Progenitor cell of endocrine pancreas (in vitro differentiated cells): ENCODE measurements around the gene CCDC9B. TPM values are rescaled to one million over a fixed set of nuclear protein-coding genes. Genes with fewer than 3 reads are reported as not detected.
A peak's percentile ranks its signal among the peaks of the same experiment; 100 is the strongest.

Experiments used
- DNase-seq: peaks from one replicate; pipeline ENCODE4 v3.0.0; 2021; ENCODE audit warnings: low spot score; ENCODE audit not compliant: unreplicated experiment
- H3K27ac Mint-ChIP-seq: 2 replicates; pipeline ENCODE4 v1.8.0; 2021; ENCODE audit warnings: mild to moderate bottlenecking, moderate library complexity, mixed read lengths
- H3K27me3 Mint-ChIP-seq: 2 replicates; pipeline ENCODE4 v1.8.0; 2021; ENCODE audit warnings: mixed read lengths
- H3K36me3 Mint-ChIP-seq: 2 replicates; pipeline ENCODE4 v1.8.0; 2022; ENCODE audit warnings: mixed read lengths; ENCODE audit not compliant: insufficient read depth
- H3K4me1 Mint-ChIP-seq: 2 replicates; pipeline ENCODE4 v1.8.0; 2021; ENCODE audit warnings: low read depth, mixed read lengths
- H3K4me3 Mint-ChIP-seq: 2 replicates; pipeline ENCODE4 v1.8.0; 2021; ENCODE audit warnings: low read depth, mild to moderate bottlenecking, moderate library complexity, mixed read lengths
- H3K9me3 Mint-ChIP-seq: 2 replicates; pipeline ENCODE4 v1.8.0; 2021; ENCODE audit warnings: low read depth, mixed read lengths
- total RNA-seq: library from RNA; stranded (reverse); gene quantifications from 2 replicates; pipeline ENCODE4 v1.2.1, GENCODE V29; 2021
- TF ChIP-seq, protein P1 (sequence below): fragments of 200-600 bp; sonication (generic); IDR thresholded peaks from one replicate; pipeline ENCODE4 v1.5.0; 2021; ENCODE audit warnings: antibody characterized with exemption, mild to moderate bottlenecking; ENCODE audit not compliant: unreplicated experiment

CCDC9B gene
- total RNA-seq, 1 donor from 2014 or later, result 0.07 TPM

DNA sequence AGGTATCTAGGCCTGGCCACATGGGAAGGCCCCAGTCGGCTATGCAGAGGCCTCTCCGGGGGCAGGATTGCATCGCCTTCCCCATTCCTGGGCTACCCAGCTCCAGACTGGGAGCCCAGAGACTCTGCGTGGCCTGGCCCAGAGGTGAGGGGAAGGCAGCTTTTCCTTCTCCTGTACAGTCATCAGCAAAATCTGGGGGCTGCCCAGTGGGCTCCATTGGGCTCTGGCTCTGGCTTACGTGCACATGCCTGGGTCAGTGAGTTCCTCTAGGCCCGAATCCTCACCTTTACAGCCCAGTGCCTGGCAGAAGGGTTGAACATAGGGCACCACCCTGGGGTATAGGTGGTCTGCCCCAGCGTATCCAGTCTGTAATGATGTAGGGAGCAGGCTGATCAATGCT, 53.9 kb downstream of the CCDC9B start:
- H3K4me3 Mint-ChIP-seq, result no peak overlapping the region
- H3K4me1 Mint-ChIP-seq, result peaks cover 1% of the 10 kb centered on the region
- no peak overlapping the region for H3K27ac Mint-ChIP-seq
- TF ChIP-seq, protein P1, sequence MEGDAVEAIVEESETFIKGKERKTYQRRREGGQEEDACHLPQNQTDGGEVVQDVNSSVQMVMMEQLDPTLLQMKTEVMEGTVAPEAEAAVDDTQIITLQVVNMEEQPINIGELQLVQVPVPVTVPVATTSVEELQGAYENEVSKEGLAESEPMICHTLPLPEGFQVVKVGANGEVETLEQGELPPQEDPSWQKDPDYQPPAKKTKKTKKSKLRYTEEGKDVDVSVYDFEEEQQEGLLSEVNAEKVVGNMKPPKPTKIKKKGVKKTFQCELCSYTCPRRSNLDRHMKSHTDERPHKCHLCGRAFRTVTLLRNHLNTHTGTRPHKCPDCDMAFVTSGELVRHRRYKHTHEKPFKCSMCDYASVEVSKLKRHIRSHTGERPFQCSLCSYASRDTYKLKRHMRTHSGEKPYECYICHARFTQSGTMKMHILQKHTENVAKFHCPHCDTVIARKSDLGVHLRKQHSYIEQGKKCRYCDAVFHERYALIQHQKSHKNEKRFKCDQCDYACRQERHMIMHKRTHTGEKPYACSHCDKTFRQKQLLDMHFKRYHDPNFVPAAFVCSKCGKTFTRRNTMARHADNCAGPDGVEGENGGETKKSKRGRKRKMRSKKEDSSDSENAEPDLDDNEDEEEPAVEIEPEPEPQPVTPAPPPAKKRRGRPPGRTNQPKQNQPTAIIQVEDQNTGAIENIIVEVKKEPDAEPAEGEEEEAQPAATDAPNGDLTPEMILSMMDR, result no peak
- no peak for DNase-seq
- no peaks in the 10 kb centered on the region for H3K9me3 Mint-ChIP-seq
- H3K36me3 Mint-ChIP-seq, result no peaks in the 10 kb centered on the region
- peaks cover 73% of the 10 kb centered on the region for H3K27me3 Mint-ChIP-seq

DNA sequence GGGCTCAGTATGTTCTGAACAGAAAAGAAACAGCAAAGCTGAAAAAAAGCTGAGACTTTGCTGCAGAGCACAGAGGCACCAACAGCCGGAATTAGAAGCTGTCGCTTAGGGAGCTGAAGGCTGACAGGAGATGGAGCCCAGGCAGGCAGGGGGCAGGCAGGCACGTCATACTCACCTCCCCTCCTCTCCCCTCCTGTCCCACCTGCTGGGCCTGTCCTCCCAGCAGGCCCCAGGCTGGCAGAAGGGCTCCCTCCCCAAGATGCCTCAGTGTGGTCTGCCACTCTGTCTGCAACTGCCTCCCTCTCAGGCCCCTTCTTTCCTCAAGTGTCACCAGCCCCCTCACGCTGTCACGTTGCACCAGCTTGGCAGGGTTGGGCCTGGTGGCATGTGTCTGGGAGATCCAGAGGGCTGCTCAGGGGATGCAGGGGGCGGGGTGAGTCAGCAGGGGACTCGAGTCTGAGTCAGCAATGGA, 54.6 kb downstream of the CCDC9B start:
- TF ChIP-seq, protein P1, result no peak
- H3K4me1 Mint-ChIP-seq, result peaks cover 1% of the 10 kb centered on the region
- H3K27me3 Mint-ChIP-seq, result peaks cover 73% of the 10 kb centered on the region
- no peak overlapping the region for H3K4me3 Mint-ChIP-seq
- H3K9me3 Mint-ChIP-seq, result no peaks in the 10 kb centered on the region
- DNase-seq, result no peak
- H3K27ac Mint-ChIP-seq, result no peak overlapping the region
- no peaks in the 10 kb centered on the region for H3K36me3 Mint-ChIP-seq

DNA sequence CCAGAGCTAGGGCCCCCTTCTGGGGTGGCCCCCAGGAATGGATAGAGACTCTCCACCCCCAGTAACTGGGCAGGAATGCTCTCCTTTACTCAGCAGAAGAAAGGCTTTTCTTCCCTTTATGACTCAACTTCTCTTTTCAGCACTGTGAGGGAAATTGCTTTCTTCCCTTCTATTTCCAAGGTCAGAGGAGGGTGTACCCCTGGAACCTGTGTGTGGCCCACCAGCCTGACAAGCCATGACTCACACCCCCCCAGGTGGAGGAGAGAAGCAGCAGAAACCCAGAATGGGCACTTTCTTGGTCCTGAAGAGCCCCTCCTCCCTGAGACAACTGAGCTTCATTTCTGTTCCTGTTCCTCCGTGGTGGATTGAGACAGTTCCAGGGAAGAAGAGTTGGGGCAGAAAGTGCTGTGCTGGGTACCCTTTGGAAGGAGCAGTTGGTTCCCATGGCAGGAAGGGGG, 55.2 kb downstream of the CCDC9B start:
- peaks cover under 1% of the 10 kb centered on the region for H3K4me1 Mint-ChIP-seq
- H3K27me3 Mint-ChIP-seq, result peaks cover 77% of the 10 kb centered on the region
- no peak overlapping the region for H3K27ac Mint-ChIP-seq
- DNase-seq, result no peak
- TF ChIP-seq, protein P1, result no peak
- no peaks in the 10 kb centered on the region for H3K9me3 Mint-ChIP-seq
- H3K36me3 Mint-ChIP-seq, result no peaks in the 10 kb centered on the region
- H3K4me3 Mint-ChIP-seq, result no peak overlapping the region

DNA sequence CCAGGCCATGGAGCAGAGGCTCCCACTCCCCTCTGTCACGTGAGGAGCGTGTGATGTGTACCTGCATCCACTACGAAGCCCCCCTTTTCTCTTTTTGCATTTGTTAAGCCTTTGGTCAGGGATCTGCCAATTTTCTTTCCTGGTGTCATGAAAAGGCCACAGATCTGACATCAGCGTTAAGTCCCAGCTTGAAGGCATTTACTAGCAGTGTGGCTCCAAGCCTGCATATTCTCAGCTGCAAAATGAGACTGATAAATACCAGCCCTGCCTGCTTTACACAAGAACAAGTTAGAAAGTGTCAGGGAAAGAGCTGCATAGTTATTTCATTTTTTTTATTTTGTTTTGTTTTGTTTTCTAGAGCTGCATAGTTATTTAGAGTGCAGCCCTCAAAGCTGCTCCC, 55.6 kb downstream of the CCDC9B start:
- DNase-seq, result no peak
- H3K4me3 Mint-ChIP-seq, result no peak overlapping the region
- H3K36me3 Mint-ChIP-seq, result no peaks in the 10 kb centered on the region
- H3K9me3 Mint-ChIP-seq, result no peaks in the 10 kb centered on the region
- no peaks in the 10 kb centered on the region for H3K4me1 Mint-ChIP-seq
- TF ChIP-seq, protein P1, result no peak
- H3K27ac Mint-ChIP-seq, result no peak overlapping the region
- H3K27me3 Mint-ChIP-seq, result peaks cover 77% of the 10 kb centered on the region

DNA sequence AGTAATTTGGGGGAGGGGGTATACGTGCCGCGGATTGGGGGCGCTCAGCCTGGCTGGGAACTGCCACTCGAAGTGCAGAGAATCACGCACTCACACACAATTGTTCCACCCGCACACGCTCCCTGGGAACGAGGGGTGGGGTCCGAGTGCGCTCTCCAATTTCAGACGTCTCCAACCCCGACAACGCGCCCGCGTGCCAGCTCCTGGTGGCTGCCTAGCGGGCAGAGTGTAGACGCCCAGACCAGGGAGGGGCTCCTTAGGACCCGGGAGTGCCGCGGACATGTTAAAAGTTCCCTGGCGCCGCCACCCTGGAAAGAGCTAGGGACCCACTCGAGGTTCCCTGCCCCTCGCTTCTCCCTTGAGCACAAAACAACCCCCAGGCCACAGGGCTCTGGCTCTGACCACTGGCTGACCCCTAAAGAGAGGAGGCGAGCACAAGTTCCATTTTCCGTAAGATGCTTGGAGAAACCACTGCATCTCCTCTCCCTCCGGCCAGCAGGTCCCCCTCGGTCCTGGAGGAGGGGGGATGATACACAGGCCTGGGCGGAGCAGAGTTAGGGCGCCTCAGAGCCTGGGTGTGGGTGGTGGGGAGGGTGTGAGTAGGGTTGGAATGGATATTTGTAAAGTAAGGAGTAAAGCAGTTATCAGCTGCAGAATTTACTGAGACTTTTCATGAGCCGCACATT, 57.0 kb downstream of the CCDC9B start:
- Mint-ChIP-seq H3K27ac (no peak overlapping the region), H3K9me3 (no peaks in the 10 kb centered on the region), H3K4me1 (peaks cover 6% of the 10 kb centered on the region), H3K36me3 (no peaks in the 10 kb centered on the region), H3K4me3 (peak overlapping the region; percentile 44), H3K27me3 (peaks cover 73% of the 10 kb centered on the region)
- TF ChIP-seq, protein P1, result no peak
- no peak for DNase-seq
